H1 (cell line): ENCODE data around the gene GPC6.

Experiments
- CREB1 ChIP-seq: IDR thresholded peaks from 2 replicates; pipeline ENCODE4 v1.6.1; 2012; ENCODE audit warnings: inconsistent platforms
- CTCF ChIP-seq, 3 experiments: IDR thresholded peaks; 1 replicate in 2 of 3; 2 replicates in 1 of 3; pipeline versions ENCODE4 v1.5.1 to v1.6.1; 2011; ENCODE audit warnings: low read length in 3 of 3, mild to moderate bottlenecking in 3 of 3, inconsistent platforms in 2 of 3, low read depth in 1 of 3, moderate library complexity in 1 of 3; ENCODE audit not compliant: insufficient read depth in 1 of 3; ENCODE audit errors: control extremely low read depth in 1 of 3
- EP300 ChIP-seq, 2 experiments: IDR thresholded peaks; 1 replicate in 1 of 2; 2 replicates in 1 of 2; pipeline ENCODE4 v1.6.1; 2011 to 2012; ENCODE audit warnings: low read depth in 2 of 2, low read length in 2 of 2, mild to moderate bottlenecking in 2 of 2, borderline replicate concordance in 1 of 2, inconsistent platforms in 1 of 2, moderate library complexity in 1 of 2
- KDM4A ChIP-seq: IDR thresholded peaks from one replicate; pipeline ENCODE4 v1.7.1; 2012; ENCODE audit warnings: low read depth, mild to moderate bottlenecking, moderate library complexity, low read length, inconsistent platforms; ENCODE audit not compliant: severe bottlenecking
- NANOG ChIP-seq: IDR thresholded peaks from 2 replicates; pipeline ENCODE4 v1.6.1; 2011; ENCODE audit warnings: low read length, low read depth, mild to moderate bottlenecking, inconsistent platforms; ENCODE audit not compliant: insufficient read depth, poor library complexity, severe bottlenecking
- POLR2A ChIP-seq, 2 experiments: IDR thresholded peaks; 1 replicate in 1 of 2; 2 replicates in 1 of 2; pipeline ENCODE4 v1.6.1; 2011; ENCODE audit warnings: low read depth in 2 of 2, low read length in 2 of 2, mild to moderate bottlenecking in 2 of 2; ENCODE audit errors: control extremely low read depth in 1 of 2
- POLR2AphosphoS5 ChIP-seq: IDR thresholded peaks from 2 replicates; pipeline ENCODE4 v1.6.1; 2011; ENCODE audit warnings: low read depth, low read length
- RFX5 ChIP-seq: IDR thresholded peaks from 2 replicates; pipeline ENCODE4 v1.6.1; 2011; ENCODE audit warnings: low read depth, low read length, improper control_type of control experiment, borderline replicate concordance
- RNF2 ChIP-seq: fragments of 200-900, 300-1000 bp; sonication (generic); IDR thresholded peaks from 2 replicates; pipeline ENCODE4 v1.7.1; 2016; ENCODE audit warnings: borderline replicate concordance, low read depth, mild to moderate bottlenecking, antibody characterized with exemption, low read length; ENCODE audit not compliant: poor library complexity, severe bottlenecking; ENCODE audit errors: missing control alignments
- SAP30 ChIP-seq: fragments of 300-600 bp; sonication (generic); IDR thresholded peaks from 2 replicates; pipeline ENCODE4 v1.7.1; 2012; ENCODE audit warnings: low read length, moderate library complexity, mild to moderate bottlenecking, inconsistent platforms; ENCODE audit not compliant: insufficient read depth, insufficient replicate concordance
- SIN3A ChIP-seq, 2 experiments: IDR thresholded peaks in 1 of 2; conservative IDR thresholded peaks in 1 of 2; 2 replicates each; pipeline ENCODE4 v1.6.1; 2011 to 2012; ENCODE audit warnings: low read length in 2 of 2, improper control_type of control experiment in 1 of 2, low read depth in 1 of 2, mild to moderate bottlenecking in 1 of 2
- SP4 ChIP-seq: IDR thresholded peaks from 2 replicates; pipeline ENCODE4 v1.6.1; 2012; ENCODE audit warnings: low read length, inconsistent platforms
- SRF ChIP-seq: IDR thresholded peaks from 2 replicates; pipeline ENCODE4 v1.6.1; 2011; ENCODE audit warnings: mild to moderate bottlenecking, low read depth, low read length, moderate library complexity
- ZNF274 ChIP-seq: IDR thresholded peaks from 2 replicates; pipeline ENCODE4 v1.7.0; 2012; ENCODE audit warnings: low read length, borderline replicate concordance; ENCODE audit errors: extremely low read depth

GRCh38 chr13:93398167-93399035, 171.8 kb downstream of the GPC6 start:
- TF ChIP-seq CTCF (IDR thresholded peaks at IDR 0.05; ENCODE audit: control extremely low read depth in 1 of 3, insufficient read depth in 1 of 3, low read depth in 1 of 3, low read length in 3 of 3), result no peak
- TF ChIP-seq EP300 (IDR thresholded peaks at IDR 0.05; ENCODE audit: borderline replicate concordance in 1 of 2, low read depth in 2 of 2, low read length in 2 of 2), result no peak
- TF ChIP-seq RFX5, result no peak
- no peak for TF ChIP-seq POLR2A (IDR thresholded peaks at IDR 0.05; ENCODE audit: control extremely low read depth in 1 of 2, low read depth in 2 of 2, low read length in 2 of 2)
- no peak for TF ChIP-seq SRF
- no peak for TF ChIP-seq KDM4A
- TF ChIP-seq SIN3A (conservative IDR thresholded peaks at IDR 0.05 in 1 of 2, IDR thresholded peaks at IDR 0.05 in 1 of 2; ENCODE audit: low read depth in 1 of 2, low read length in 2 of 2), result no peak
- TF ChIP-seq SAP30, result no peak
- TF ChIP-seq POLR2AphosphoS5, result no peak
- no peak for TF ChIP-seq NANOG
- no peak for TF ChIP-seq SP4
- no peak for TF ChIP-seq RNF2
- no peak for TF ChIP-seq CREB1
- no peak for TF ChIP-seq ZNF274
